HEK293 (cell line): ENCODE data around the gene AKT2.

Experiments used
- CTCF ChIA-PET: fragments of 350-600 bp; formaldehyde crosslinking; extraction: SDS; loops from one replicate; lab custom pipeline; 2021; ENCODE audit warnings: antibody characterized with exemption; lab: Yijun Ruan, JAX
- POLR2A ChIA-PET: fragments of 300-600 bp; formaldehyde crosslinking; extraction: SDS; loops from one replicate; lab custom pipeline; 2020; ENCODE audit warnings: antibody characterized with exemption, inconsistent platforms; lab: Yijun Ruan, JAX
- H3K27ac ChIP-seq: fragments of 200-500 bp; sonication (Bioruptor generic); 2 replicates; pipeline ENCODE4 v1.5.1; 2014; ENCODE audit warnings: low read depth, low read length, control low read depth, inconsistent platforms; ENCODE audit errors: extremely low read depth
- H3K36me3 ChIP-seq, 2 experiments: fragments of 200-500 bp in 1 of 2; sonication (Bioruptor generic) in 1 of 2; 1 replicate in 1 of 2; 2 replicates in 1 of 2; pipeline ENCODE4 v1.5.1; 2014 to 2017; ENCODE audit warnings: inconsistent platforms in 2 of 2, low read length in 2 of 2; ENCODE audit not compliant: control insufficient read depth in 2 of 2, insufficient read depth in 1 of 2
- H3K4me1 ChIP-seq: fragments of 200-500 bp; sonication (Bioruptor generic); 2 replicates; pipeline ENCODE4 v1.5.1; 2014; ENCODE audit warnings: mild to moderate bottlenecking, low read length, inconsistent platforms; ENCODE audit not compliant: control insufficient read depth, insufficient read depth
- H3K4me3 ChIP-seq: 2 replicates; pipeline ENCODE4 v1.5.1; 2011; ENCODE audit warnings: low read depth, mild to moderate bottlenecking, control low read depth, low read length, moderate library complexity
- H3K9me3 ChIP-seq: fragments of 200-500 bp; sonication (Bioruptor generic); 2 replicates; pipeline ENCODE4 v1.5.1; 2014; ENCODE audit warnings: low read depth, low read length, inconsistent platforms; ENCODE audit not compliant: control insufficient read depth, insufficient read depth
- GLIS1 ChIP-seq: fragments of 450-650 bp; formaldehyde crosslinking; IDR thresholded peaks from 2 replicates; pipeline ENCODE4 v1.5.1; 2016; ENCODE audit warnings: missing biosample characterization, missing genetic modification characterization
- INSM2 ChIP-seq: fragments of 450-650 bp; formaldehyde crosslinking; IDR thresholded peaks from 2 replicates; pipeline ENCODE4 v1.5.1; 2016; ENCODE audit warnings: missing biosample characterization, missing genetic modification characterization
- KLF16 ChIP-seq: fragments of 450-650 bp; formaldehyde crosslinking; IDR thresholded peaks from 2 replicates; pipeline ENCODE4 v1.5.1; 2017; ENCODE audit warnings: missing biosample characterization, missing genetic modification characterization
- KLF7 ChIP-seq: fragments of 450-650 bp; formaldehyde crosslinking; IDR thresholded peaks from 2 replicates; pipeline ENCODE4 v1.5.1; 2016; ENCODE audit warnings: missing biosample characterization, missing genetic modification characterization, borderline replicate concordance
- KLF8 ChIP-seq: fragments of 450-650 bp; formaldehyde crosslinking; IDR thresholded peaks from 2 replicates; pipeline ENCODE4 v1.5.1; 2016; ENCODE audit warnings: missing biosample characterization, missing genetic modification characterization
- MYNN ChIP-seq: fragments of 450-650 bp; formaldehyde crosslinking; IDR thresholded peaks from 2 replicates; pipeline ENCODE4 v1.5.1; 2016; ENCODE audit warnings: missing biosample characterization, missing genetic modification characterization, borderline replicate concordance
- PRDM1 ChIP-seq: fragments of 450-650 bp; formaldehyde crosslinking; IDR thresholded peaks from 2 replicates; pipeline ENCODE4; 2016; ENCODE audit warnings: missing biosample characterization, missing genetic modification characterization
- SCRT1 ChIP-seq: fragments of 450-650 bp; formaldehyde crosslinking; IDR thresholded peaks from 2 replicates; pipeline ENCODE4 v1.5.1; 2016; ENCODE audit warnings: missing biosample characterization, missing genetic modification characterization, borderline replicate concordance
- SP7 ChIP-seq: fragments of 450-650 bp; formaldehyde crosslinking; IDR thresholded peaks from 2 replicates; pipeline ENCODE4 v1.5.1; 2016; ENCODE audit warnings: missing biosample characterization, missing genetic modification characterization
- ZBTB17 ChIP-seq: fragments of 450-650 bp; formaldehyde crosslinking; IDR thresholded peaks from 2 replicates; pipeline ENCODE4 v1.5.1; 2016; ENCODE audit warnings: missing biosample characterization, missing genetic modification characterization
- ZFP69B ChIP-seq: fragments of 450-650 bp; formaldehyde crosslinking; IDR thresholded peaks from 2 replicates; pipeline ENCODE4 v1.5.1; 2016; ENCODE audit warnings: missing biosample characterization, missing genetic modification characterization
- ZNF157 ChIP-seq: fragments of 450-650 bp; formaldehyde crosslinking; IDR thresholded peaks from 2 replicates; pipeline ENCODE4 v1.5.1; 2016; ENCODE audit warnings: missing biosample characterization, missing genetic modification characterization
- ZNF16 ChIP-seq: fragments of 450-650 bp; formaldehyde crosslinking; IDR thresholded peaks from 2 replicates; pipeline ENCODE4 v1.5.1; 2016; ENCODE audit warnings: low read depth, missing biosample characterization, missing genetic modification characterization
- ZNF18 ChIP-seq: fragments of 450-650 bp; formaldehyde crosslinking; IDR thresholded peaks from 2 replicates; pipeline ENCODE4 v1.5.1; 2016; ENCODE audit warnings: missing biosample characterization, missing genetic modification characterization
- ZNF223 ChIP-seq: fragments of 450-650 bp; formaldehyde crosslinking; IDR thresholded peaks from 2 replicates; pipeline ENCODE4 v1.5.1; 2016; ENCODE audit warnings: missing biosample characterization, missing genetic modification characterization
- ZNF23 ChIP-seq: fragments of 450-650 bp; formaldehyde crosslinking; IDR thresholded peaks from 2 replicates; pipeline ENCODE4 v1.5.1; 2016; ENCODE audit warnings: missing biosample characterization, missing genetic modification characterization, borderline replicate concordance
- ZNF248 ChIP-seq: fragments of 450-650 bp; formaldehyde crosslinking; IDR thresholded peaks from 2 replicates; pipeline ENCODE4 v1.5.1; 2017; ENCODE audit warnings: missing biosample characterization, missing genetic modification characterization
- ZNF350 ChIP-seq: fragments of 450-650 bp; formaldehyde crosslinking; IDR thresholded peaks from 2 replicates; pipeline ENCODE4 v1.5.0; 2017; ENCODE audit warnings: missing biosample characterization, mild to moderate bottlenecking, missing genetic modification characterization
- ZNF391 ChIP-seq: fragments of 450-650 bp; formaldehyde crosslinking; IDR thresholded peaks from 2 replicates; pipeline ENCODE4 v1.5.1; 2016; ENCODE audit warnings: low read depth, missing biosample characterization, missing genetic modification characterization, borderline replicate concordance
- ZNF404 ChIP-seq: fragments of 450-650 bp; formaldehyde crosslinking; IDR thresholded peaks from 2 replicates; pipeline ENCODE4 v1.5.1; 2017; ENCODE audit warnings: missing biosample characterization, missing genetic modification characterization
- ZNF423 ChIP-seq: fragments of 450-650 bp; formaldehyde crosslinking; IDR thresholded peaks from 2 replicates; pipeline ENCODE4 v1.5.1; 2016; ENCODE audit warnings: missing biosample characterization, missing genetic modification characterization
- ZNF571 ChIP-seq: fragments of 450-650 bp; formaldehyde crosslinking; IDR thresholded peaks from 2 replicates; pipeline ENCODE4 v1.5.0; 2017; ENCODE audit warnings: missing biosample characterization, missing genetic modification characterization
- ZNF654 ChIP-seq: fragments of 450-650 bp; formaldehyde crosslinking; IDR thresholded peaks from 2 replicates; pipeline ENCODE4 v1.5.1; 2016; ENCODE audit warnings: low read depth, missing biosample characterization, missing genetic modification characterization
- ZNF664 ChIP-seq: fragments of 450-650 bp; formaldehyde crosslinking; IDR thresholded peaks from 2 replicates; pipeline ENCODE4 v1.5.1; 2016; ENCODE audit warnings: missing biosample characterization, missing genetic modification characterization
- ZNF692 ChIP-seq: fragments of 450-650 bp; formaldehyde crosslinking; IDR thresholded peaks from 2 replicates; pipeline ENCODE4 v1.5.1; 2016; ENCODE audit warnings: missing biosample characterization, missing genetic modification characterization
- ZNF791 ChIP-seq: fragments of 450-650 bp; formaldehyde crosslinking; IDR thresholded peaks from 2 replicates; pipeline ENCODE4 v1.5.1; 2016; ENCODE audit warnings: missing biosample characterization, missing genetic modification characterization
- ZSCAN23 ChIP-seq: fragments of 450-650 bp; formaldehyde crosslinking; IDR thresholded peaks from 2 replicates; pipeline ENCODE4 v1.5.1; 2016; ENCODE audit warnings: missing biosample characterization, missing genetic modification characterization
- TF ChIP-seq, protein P1 (sequence below): fragments of 450-650 bp; IDR thresholded peaks from 2 replicates; pipeline ENCODE4 v1.5.1; 2018; ENCODE audit warnings: missing biosample characterization, missing genetic modification characterization
- TF ChIP-seq, protein P2 (sequence below): fragments of 450-650 bp; formaldehyde crosslinking; IDR thresholded peaks from 2 replicates; pipeline ENCODE4 v1.5.1; 2017; ENCODE audit warnings: missing biosample characterization, missing genetic modification characterization
- TF ChIP-seq, protein P3 (sequence below): fragments of 450-650 bp; formaldehyde crosslinking; IDR thresholded peaks from 2 replicates; pipeline ENCODE4 v1.5.1; 2016; ENCODE audit warnings: missing biosample characterization, missing genetic modification characterization

The AKT2 gene

DNA sequence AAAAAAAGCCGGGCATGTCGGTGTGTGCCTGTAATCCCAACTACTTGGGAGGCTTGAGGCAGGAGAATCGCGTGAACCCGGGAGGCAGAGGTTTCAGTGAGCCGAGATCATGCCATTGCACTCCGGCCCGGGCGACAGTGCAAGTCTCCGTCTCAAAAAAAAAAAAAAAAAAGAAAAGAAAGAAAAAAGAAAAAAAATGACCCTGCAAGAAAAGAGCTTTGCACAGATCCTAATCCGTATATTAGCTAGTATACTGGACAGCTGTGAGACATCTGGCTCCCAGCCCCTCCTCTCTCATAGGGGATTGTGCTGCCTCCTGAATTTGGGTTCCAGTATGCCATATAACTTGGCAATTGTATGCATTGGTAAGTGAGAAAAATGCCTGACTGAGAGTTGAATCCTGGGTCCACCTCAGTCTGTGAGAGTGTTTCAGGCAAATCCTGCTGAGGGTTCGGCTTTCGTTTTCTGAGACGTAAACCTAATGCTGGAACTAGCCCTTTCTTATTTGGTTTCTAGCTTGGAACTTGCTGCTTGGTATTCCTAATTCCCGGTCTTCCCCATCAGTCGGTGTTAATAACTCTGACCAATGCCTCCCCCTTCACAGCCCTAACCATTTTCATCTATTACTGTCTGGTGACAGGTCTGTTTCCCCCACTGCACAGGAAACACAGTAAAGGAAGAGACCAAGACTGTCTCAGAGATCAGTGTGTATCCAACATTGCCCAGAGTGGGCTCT lies 1.3 kb upstream of the AKT2 start:
- Histone ChIP-seq H3K9me3 (no peaks in the 10 kb centered on the region), H3K4me1 (peaks cover 38% of the 10 kb centered on the region), H3K4me3 (no peak overlapping the region), H3K36me3 (peaks cover 18 to 22% of the 10 kb centered on the region in 2 experiments), H3K27ac (peak overlapping the region; percentile 99)
- POLR2A ChIA-PET, result interaction anchor here (0.5 to 3.3 kb wide), 10 partner anchors 9 to 764 kb away, joined by 3 to 10 read pairs (median 6); partner anchors contain the start of genes C19orf47 and PLD3
- CTCF ChIA-PET, result interaction anchor here (0.5 to 1.5 kb wide), 5 partner anchors 18 to 167 kb away, joined by 3 to 7 read pairs (median 3); no protein-coding TSS in a partner anchor
- TF ChIP-seq ZNF791 (tag by site-specific recombination), result no peak
- no peak for TF ChIP-seq KLF7
- TF ChIP-seq, protein P1, sequence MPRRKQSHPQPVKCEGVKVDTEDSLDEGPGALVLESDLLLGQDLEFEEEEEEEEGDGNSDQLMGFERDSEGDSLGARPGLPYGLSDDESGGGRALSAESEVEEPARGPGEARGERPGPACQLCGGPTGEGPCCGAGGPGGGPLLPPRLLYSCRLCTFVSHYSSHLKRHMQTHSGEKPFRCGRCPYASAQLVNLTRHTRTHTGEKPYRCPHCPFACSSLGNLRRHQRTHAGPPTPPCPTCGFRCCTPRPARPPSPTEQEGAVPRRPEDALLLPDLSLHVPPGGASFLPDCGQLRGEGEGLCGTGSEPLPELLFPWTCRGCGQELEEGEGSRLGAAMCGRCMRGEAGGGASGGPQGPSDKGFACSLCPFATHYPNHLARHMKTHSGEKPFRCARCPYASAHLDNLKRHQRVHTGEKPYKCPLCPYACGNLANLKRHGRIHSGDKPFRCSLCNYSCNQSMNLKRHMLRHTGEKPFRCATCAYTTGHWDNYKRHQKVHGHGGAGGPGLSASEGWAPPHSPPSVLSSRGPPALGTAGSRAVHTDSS, result no peak
- no peak for TF ChIP-seq ZNF571 (tag by site-specific recombination)
- no peak for TF ChIP-seq MYNN (tag by site-specific recombination)
- TF ChIP-seq, protein P2, sequence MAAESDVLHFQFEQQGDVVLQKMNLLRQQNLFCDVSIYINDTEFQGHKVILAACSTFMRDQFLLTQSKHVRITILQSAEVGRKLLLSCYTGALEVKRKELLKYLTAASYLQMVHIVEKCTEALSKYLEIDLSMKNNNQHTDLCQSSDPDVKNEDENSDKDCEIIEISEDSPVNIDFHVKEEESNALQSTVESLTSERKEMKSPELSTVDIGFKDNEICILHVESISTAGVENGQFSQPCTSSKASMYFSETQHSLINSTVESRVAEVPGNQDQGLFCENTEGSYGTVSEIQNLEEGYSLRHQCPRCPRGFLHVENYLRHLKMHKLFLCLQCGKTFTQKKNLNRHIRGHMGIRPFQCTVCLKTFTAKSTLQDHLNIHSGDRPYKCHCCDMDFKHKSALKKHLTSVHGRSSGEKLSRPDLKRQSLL (tag by site-specific recombination), result no peak
- no peak for TF ChIP-seq ZNF16 (tag by site-specific recombination)
- no peak for TF ChIP-seq ZFP69B (tag by site-specific recombination)
- no peak for TF ChIP-seq ZNF404
- TF ChIP-seq SCRT1 (tag by site-specific recombination), result no peak
- peak; percentile 31; the same call in 1 of the 2 replicates for TF ChIP-seq PRDM1 (tag by site-specific recombination)
- TF ChIP-seq KLF16 (tag by site-specific recombination), result no peak
- no peak for TF ChIP-seq KLF8 (tag by site-specific recombination)
- TF ChIP-seq, protein P3, sequence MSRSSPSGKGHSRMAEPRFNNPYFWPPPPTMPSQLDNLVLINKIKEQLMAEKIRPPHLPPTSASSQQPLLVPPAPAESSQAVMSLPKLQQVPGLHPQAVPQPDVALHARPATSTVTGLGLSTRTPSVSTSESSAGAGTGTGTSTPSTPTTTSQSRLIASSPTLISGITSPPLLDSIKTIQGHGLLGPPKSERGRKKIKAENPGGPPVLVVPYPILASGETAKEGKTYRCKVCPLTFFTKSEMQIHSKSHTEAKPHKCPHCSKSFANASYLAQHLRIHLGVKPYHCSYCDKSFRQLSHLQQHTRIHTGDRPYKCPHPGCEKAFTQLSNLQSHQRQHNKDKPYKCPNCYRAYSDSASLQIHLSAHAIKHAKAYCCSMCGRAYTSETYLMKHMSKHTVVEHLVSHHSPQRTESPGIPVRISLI (tag by site-specific recombination), result peak; percentile 97
- 0 out of 2 replicates have a peak, but pooled peaks have one; percentile 8 for TF ChIP-seq SP7 (tag by site-specific recombination)
- no peak for TF ChIP-seq ZNF664 (tag by site-specific recombination)
- TF ChIP-seq ZBTB17 (tag by site-specific recombination), result peak; percentile 96
- TF ChIP-seq ZNF654, result no peak
- no peak for TF ChIP-seq ZNF350
- no peak for TF ChIP-seq GLIS1 (tag by site-specific recombination)
- no peak for TF ChIP-seq ZNF223 (tag by site-specific recombination)
- no peak for TF ChIP-seq ZNF692 (tag by site-specific recombination)
- no peak; the same call in 1 of the 2 replicates for TF ChIP-seq ZNF18 (tag by site-specific recombination)
- TF ChIP-seq INSM2, result no peak
- no peak for TF ChIP-seq ZNF157 (tag by site-specific recombination)
- 0 out of 2 replicates have a peak, but pooled peaks have one; percentile 33 for TF ChIP-seq ZNF391 (tag by site-specific recombination)
- TF ChIP-seq ZNF423 (tag by site-specific recombination), result no peak
- no peak for TF ChIP-seq ZNF23
- TF ChIP-seq ZNF248 (tag by site-specific recombination), result no peak
- TF ChIP-seq ZSCAN23 (tag by site-specific recombination), result 0 out of 2 replicates have a peak, but pooled peaks have one; percentile 10
